SU-DHL-6 (cell line): Measurements from ENCODE around the gene GIPC1.

Experiments
- H2AFZ ChIP-seq: fragments of 200-600 bp; sonication (generic); 2 replicates; pipeline ENCODE4 v1.6.1; 2014; ENCODE audit warnings: low read depth, mild to moderate bottlenecking, moderate library complexity, mixed read lengths, antibody characterized with exemption, low read length; ENCODE audit not compliant: severe bottlenecking
- H3F3A ChIP-seq: fragments of 200-600 bp; shearing (Covaris generic); 2 replicates; pipeline ENCODE4 v1.6.0; 2016; ENCODE audit warnings: antibody characterized with exemption, mild to moderate bottlenecking; ENCODE audit not compliant: insufficient read depth
- H3K27ac ChIP-seq: fragments of 200-600 bp; sonication (generic); 2 replicates; pipeline ENCODE4 v1.5.1; 2016; ENCODE audit warnings: low read depth, mild to moderate bottlenecking, low read length, moderate library complexity, mixed read lengths
- H3K27me3 ChIP-seq: fragments of 200-600 bp; sonication (generic), shearing (Covaris generic); 2 replicates; pipeline ENCODE4 v1.6.0; 2014; ENCODE audit warnings: mild to moderate bottlenecking, low read length
- H3K36me3 ChIP-seq: fragments of 200-600 bp; sonication (generic); 2 replicates; pipeline ENCODE4 v1.6.1; 2014; ENCODE audit warnings: mild to moderate bottlenecking, low read length, mixed read lengths
- H3K4me2 ChIP-seq: fragments of 300-600, 200-600 bp; shearing (Covaris generic), sonication (generic); 2 replicates; pipeline ENCODE4 v1.6.0; 2014; ENCODE audit warnings: low read length, low read depth, mild to moderate bottlenecking; ENCODE audit not compliant: poor library complexity, severe bottlenecking
- H3K4me3 ChIP-seq: fragments of 200-600 bp; sonication (generic); 2 replicates; pipeline ENCODE4 v1.5.1; 2014; ENCODE audit warnings: antibody characterized with exemption, low read length, mild to moderate bottlenecking, mixed read lengths; ENCODE audit not compliant: insufficient read depth, poor library complexity, severe bottlenecking
- H3K79me2 ChIP-seq: fragments of 200-600 bp; sonication (generic); 2 replicates; pipeline ENCODE4 v1.6.1; 2014; ENCODE audit warnings: mild to moderate bottlenecking, low read length, moderate library complexity; ENCODE audit not compliant: insufficient read depth
- H3K9ac ChIP-seq: fragments of 200-600 bp; sonication (generic); 2 replicates; pipeline ENCODE4 v1.7.0; 2014; ENCODE audit warnings: mild to moderate bottlenecking, low read length
- H3K9me2 ChIP-seq: fragments of 200-600 bp; sonication (generic); replicated peaks from 2 replicates; pipeline ENCODE4 v1.6.1; 2014; ENCODE audit warnings: low read length; ENCODE audit not compliant: insufficient read depth
- H3K9me3 ChIP-seq: fragments of 200-600 bp; sonication (generic); 2 replicates; pipeline ENCODE4 v1.6.1; 2014; ENCODE audit warnings: low read length, mixed read lengths; ENCODE audit not compliant: insufficient read depth
- H4K20me1 ChIP-seq: fragments of 200-600 bp; sonication (generic); 2 replicates; pipeline ENCODE4 v1.6.1; 2014; ENCODE audit warnings: low read depth, mild to moderate bottlenecking, antibody characterized with exemption, low read length, moderate library complexity, mixed read lengths
- EZH2phosphoT487 ChIP-seq: fragments of 200-600 bp; sonication (generic), shearing (Covaris generic); conservative IDR thresholded peaks from 2 replicates; pipeline ENCODE4 v1.6.1; 2018; ENCODE audit warnings: mild to moderate bottlenecking, antibody characterized with exemption, low read length, moderate library complexity, mixed read lengths
- TF ChIP-seq, protein P1 (sequence below): fragments of 200-600 bp; sonication (generic); IDR thresholded peaks from one replicate; pipeline ENCODE4 v1.5.1; 2017; ENCODE audit warnings: antibody characterized with exemption, mild to moderate bottlenecking, low read length, moderate library complexity; ENCODE audit not compliant: insufficient read depth, poor library complexity, severe bottlenecking

The GIPC1 gene

DNA sequence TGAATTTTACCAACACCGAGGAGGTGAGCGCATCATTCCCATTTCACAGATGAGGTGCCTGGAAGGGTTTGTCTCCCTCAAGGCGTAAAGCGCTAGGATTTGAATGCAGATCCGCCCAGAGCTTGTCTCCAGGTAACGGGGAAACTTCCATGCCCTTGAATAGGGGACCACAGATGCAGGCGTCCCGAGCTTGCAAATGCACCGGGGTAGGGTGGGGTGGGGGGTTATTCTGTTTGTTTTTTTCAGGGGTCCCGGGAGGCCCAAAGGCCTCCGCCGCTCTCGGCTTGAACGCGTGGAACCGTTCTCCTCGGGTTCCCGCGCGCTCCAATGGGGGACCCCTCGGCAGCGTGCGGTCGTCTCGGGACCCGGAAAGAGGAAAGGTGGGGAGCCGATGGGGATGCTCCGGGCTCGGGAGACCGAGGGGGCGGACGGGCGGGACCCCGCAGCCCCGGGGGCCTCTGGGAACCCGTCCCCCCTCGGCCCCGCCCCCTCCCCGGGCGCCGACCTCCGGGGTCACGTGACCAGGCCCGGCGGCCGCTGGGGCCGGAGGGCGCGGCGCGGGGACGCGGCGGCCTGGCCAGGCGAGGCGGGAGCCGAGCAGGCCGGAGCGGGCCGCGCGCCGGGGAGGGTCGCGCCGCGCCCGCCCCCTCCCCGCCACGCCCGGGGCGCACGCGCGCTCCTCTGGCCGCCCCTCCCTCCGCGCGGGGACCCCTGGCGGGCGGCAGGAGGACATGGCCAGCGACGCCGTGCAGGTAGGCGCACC, 63.0 kb downstream of the GIPC1 start, which contains the start of gene PKN1:
TSS of gene PKN1 (plus strand) at position 516 of the 763 bp plus-strand sequence. CDS start at position 732, 216 bp downstream.
- Histone ChIP-seq H3K27me3 (no peaks in the 10 kb centered on the region), H3K27ac (peak within 1 kb of the TSS; percentile 81), H3K79me2 (peaks cover 41% of the 10 kb centered on the region), H3K4me3 (peak within 1 kb of the TSS; percentile 92), H3F3A (0 out of 2 replicates have a peak, but pooled peaks cover 5% of the 10 kb centered on the region), H3K9me2 (no peaks in the 10 kb centered on the region), H2AFZ (peak within 1 kb of the TSS; percentile 74), H3K4me2 (peak within 1 kb of the TSS; percentile 78), H3K9me3 (no peaks in the 10 kb centered on the region), H4K20me1 (no peaks in the 10 kb centered on the region), H3K9ac (peak within 1 kb of the TSS; percentile 93), H3K36me3 (no peaks in the 10 kb centered on the region)
- TF ChIP-seq, protein P1, sequence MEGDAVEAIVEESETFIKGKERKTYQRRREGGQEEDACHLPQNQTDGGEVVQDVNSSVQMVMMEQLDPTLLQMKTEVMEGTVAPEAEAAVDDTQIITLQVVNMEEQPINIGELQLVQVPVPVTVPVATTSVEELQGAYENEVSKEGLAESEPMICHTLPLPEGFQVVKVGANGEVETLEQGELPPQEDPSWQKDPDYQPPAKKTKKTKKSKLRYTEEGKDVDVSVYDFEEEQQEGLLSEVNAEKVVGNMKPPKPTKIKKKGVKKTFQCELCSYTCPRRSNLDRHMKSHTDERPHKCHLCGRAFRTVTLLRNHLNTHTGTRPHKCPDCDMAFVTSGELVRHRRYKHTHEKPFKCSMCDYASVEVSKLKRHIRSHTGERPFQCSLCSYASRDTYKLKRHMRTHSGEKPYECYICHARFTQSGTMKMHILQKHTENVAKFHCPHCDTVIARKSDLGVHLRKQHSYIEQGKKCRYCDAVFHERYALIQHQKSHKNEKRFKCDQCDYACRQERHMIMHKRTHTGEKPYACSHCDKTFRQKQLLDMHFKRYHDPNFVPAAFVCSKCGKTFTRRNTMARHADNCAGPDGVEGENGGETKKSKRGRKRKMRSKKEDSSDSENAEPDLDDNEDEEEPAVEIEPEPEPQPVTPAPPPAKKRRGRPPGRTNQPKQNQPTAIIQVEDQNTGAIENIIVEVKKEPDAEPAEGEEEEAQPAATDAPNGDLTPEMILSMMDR = no peak
- TF ChIP-seq EZH2phosphoT487 = no peak

GRCh38 chr19:14430712-14431111, 65.2 kb downstream of the GIPC1 start:
- Histone ChIP-seq H3F3A (0 out of 2 replicates have a peak, but pooled peaks cover 5% of the 10 kb centered on the region), H3K4me2 (no peak overlapping the region), H3K79me2 (peaks cover 24% of the 10 kb centered on the region), H3K36me3 (no peaks in the 10 kb centered on the region), H3K9me3 (no peaks in the 10 kb centered on the region), H3K4me3 (no peak overlapping the region), H4K20me1 (no peaks in the 10 kb centered on the region), H2AFZ (no peak overlapping the region), H3K9me2 (no peaks in the 10 kb centered on the region), H3K27me3 (no peaks in the 10 kb centered on the region), H3K9ac (no peak overlapping the region), H3K27ac (no peak overlapping the region)
- TF ChIP-seq, protein P1 = no peak
- TF ChIP-seq EZH2phosphoT487 = no peak

DNA sequence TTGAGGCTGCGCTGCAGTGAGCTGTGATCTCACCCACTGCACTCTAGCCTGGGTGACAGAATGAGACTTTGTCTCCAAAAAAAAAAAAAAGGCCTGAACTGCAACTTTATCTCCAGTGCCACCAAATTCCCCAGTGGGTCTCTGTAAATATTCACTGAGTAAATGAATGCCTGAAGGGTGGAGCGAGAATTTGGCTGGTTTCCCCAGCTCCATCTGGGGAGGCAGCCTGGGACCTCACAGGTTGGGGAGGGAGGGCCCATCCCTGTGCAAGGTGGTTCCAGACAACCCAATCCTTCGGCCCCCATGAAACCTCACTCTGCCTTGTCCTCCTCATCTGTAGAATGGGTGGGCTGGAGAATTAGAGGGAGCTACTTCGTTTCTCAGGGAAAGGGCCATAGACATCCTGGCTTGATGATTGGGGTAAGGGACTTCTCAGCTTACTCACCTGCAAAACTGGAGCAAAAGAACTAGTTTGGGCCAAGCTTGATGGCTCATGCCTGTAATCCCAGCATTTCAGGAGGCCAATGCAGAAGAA, 67.0 kb downstream of the GIPC1 start:
- Histone ChIP-seq H3K4me2 (no peak overlapping the region), H3K27ac (no peak overlapping the region), H3K27me3 (no peaks in the 10 kb centered on the region), H3K36me3 (no peaks in the 10 kb centered on the region), H4K20me1 (no peaks in the 10 kb centered on the region), H3F3A (no peaks in the 10 kb centered on the region), H3K79me2 (peaks cover 6% of the 10 kb centered on the region), H3K9me2 (no peaks in the 10 kb centered on the region), H3K9ac (no peak overlapping the region), H2AFZ (no peak overlapping the region), H3K4me3 (no peak overlapping the region), H3K9me3 (no peaks in the 10 kb centered on the region)
- no peak for TF ChIP-seq EZH2phosphoT487
- TF ChIP-seq, protein P1 = no peak
